Astrocyte of the cerebellum (primary cell): ENCODE results near the gene OR2K2.
A peak's percentile ranks its signal among the peaks of the same experiment; 100 is the strongest.
"Not testable (repeated sequence)": the region's sequence is repeated elsewhere in the genome, so short reads cannot be mapped to it uniquely, and the experiment has no call there.

Source experiments
- DNase-seq: peaks from one replicate; pipeline ENCODE4 v3.0.0-alpha.2; 2011; ENCODE audit warnings: low read depth
- H3K4me3 ChIP-seq: 2 replicates; pipeline ENCODE4 v1.5.1; 2011; ENCODE audit warnings: mild to moderate bottlenecking, low read depth, low read length, moderate library complexity
- CTCF ChIP-seq: IDR thresholded peaks from 2 replicates; pipeline ENCODE4 v1.5.1; 2012; ENCODE audit warnings: low read length, low read depth, moderate library complexity, mild to moderate bottlenecking; ENCODE audit errors: missing control alignments
- in situ Hi-C: cut with HindIII; loops from 2 replicates; pipeline ENCODE4 v1.10.0; 2017; ENCODE audit warnings: low sequenced_read_pairs

OR2K2 gene

GRCh38 chr9:111360881-111361280 is 30.9 kb upstream of the OR2K2 start:
- H3K4me3 ChIP-seq, result no peak overlapping the region
- in situ Hi-C loops, result no loop called here
- DNase-seq, result no peak
- no peak for TF ChIP-seq CTCF

GRCh38 chr9:111356481-111357244 is 26.6 kb upstream of the OR2K2 start:
- no peak for TF ChIP-seq CTCF
- peak overlapping the region; percentile 33 for H3K4me3 ChIP-seq
- peak; percentile 82 for DNase-seq
- in situ Hi-C loops, result no loop called here

- no peak for DNase-seq
- TF ChIP-seq CTCF, result no peak
- in situ Hi-C loops, result no loop called here
- no peak overlapping the region for H3K4me3 ChIP-seq
These were observed 22.5 kb upstream of the OR2K2 start for GRCh38 chr9:111352545-111352944.

GRCh38 chr9:111350556-111350955 is 20.5 kb upstream of the OR2K2 start:
- in situ Hi-C loops, result no loop called here
- TF ChIP-seq CTCF, result no peak
- no peak for DNase-seq

GRCh38 chr9:111349766-111350165 is 19.7 kb upstream of the OR2K2 start:
- TF ChIP-seq CTCF, result no peak
- no peak for DNase-seq
- H3K4me3 ChIP-seq, result no peak overlapping the region
- in situ Hi-C loops, result no loop called here

More at GRCh38 chr9:111350556-111350955, 20.5 kb upstream of the OR2K2 start:
- no peak overlapping the region for H3K4me3 ChIP-seq

GRCh38 chr9:111348821-111349271 is 18.8 kb upstream of the OR2K2 start:
- no peak for DNase-seq
- in situ Hi-C loops, result no loop called here
- H3K4me3 ChIP-seq, result no peak overlapping the region
- TF ChIP-seq CTCF, result no peak

- H3K4me3 ChIP-seq, DNase-seq, in situ Hi-C loops: not testable (repeated sequence)
These were observed 4.4 kb upstream of the OR2K2 start for GRCh38 chr9:111334318-111334863.
